GM23248 (cell line): ENCODE results near the gene C3. TPM values are rescaled to one million over a fixed set of nuclear protein-coding genes. Genes with fewer than 3 reads are reported as not detected.

Experiments used
- DNase-seq: peaks from one replicate; pipeline ENCODE4 v3.0.0-alpha.2; 2015
- H2AFZ ChIP-seq: fragments of 200-600 bp; sonication (generic); 2 replicates; pipeline ENCODE4 v1.6.1; 2016; ENCODE audit warnings: antibody characterized with exemption
- H3F3A ChIP-seq: fragments of 200-600 bp; sonication (generic); 2 replicates; pipeline ENCODE4 v1.6.1; 2016; ENCODE audit warnings: mild to moderate bottlenecking, antibody characterized with exemption, mixed run types; ENCODE audit not compliant: insufficient read depth
- H3K27ac ChIP-seq: fragments of 200-600 bp; sonication (generic); 2 replicates; pipeline ENCODE4 v1.5.1; 2016; ENCODE audit warnings: mild to moderate bottlenecking
- H3K27me3 ChIP-seq: fragments of 200-600 bp; sonication (generic); replicated peaks from 2 replicates; pipeline ENCODE4 v1.6.1; 2016; ENCODE audit warnings: mild to moderate bottlenecking; ENCODE audit not compliant: insufficient read depth
- H3K36me3 ChIP-seq: fragments of 200-600 bp; sonication (generic); 2 replicates; pipeline ENCODE4 v1.6.1; 2016; ENCODE audit warnings: low read depth, mild to moderate bottlenecking
- H3K4me1 ChIP-seq: fragments of 200-600 bp; sonication (generic); 2 replicates; pipeline ENCODE4 v1.6.1; 2016; ENCODE audit warnings: mild to moderate bottlenecking; ENCODE audit not compliant: insufficient read depth
- H3K4me2 ChIP-seq: fragments of 200-600 bp; sonication (generic); one replicate; pipeline ENCODE4 v1.6.1; 2016; ENCODE audit warnings: mild to moderate bottlenecking; ENCODE audit not compliant: unreplicated experiment
- H3K4me3 ChIP-seq: fragments of 200-600 bp; sonication (generic); 2 replicates; pipeline ENCODE4 v1.5.1; 2016; ENCODE audit warnings: mild to moderate bottlenecking
- H3K79me2 ChIP-seq: fragments of 200-600 bp; sonication (generic); 2 replicates; pipeline ENCODE4 v1.6.1; 2016; ENCODE audit warnings: mild to moderate bottlenecking; ENCODE audit not compliant: insufficient read depth
- H3K9ac ChIP-seq: fragments of 200-600 bp; sonication (generic); 2 replicates; pipeline ENCODE4 v1.6.1; 2016; ENCODE audit warnings: mild to moderate bottlenecking
- H3K9me2 ChIP-seq: fragments of 200-600 bp; sonication (generic); 2 replicates; pipeline ENCODE4 v1.6.1; 2016; ENCODE audit warnings: mixed run types, mild to moderate bottlenecking, moderate library complexity; ENCODE audit not compliant: insufficient read depth
- H3K9me3 ChIP-seq: fragments of 200-600 bp; sonication (generic); one replicate; pipeline ENCODE4 v1.6.1; 2017; ENCODE audit warnings: low read depth
- H4K20me1 ChIP-seq: fragments of 200-600 bp; sonication (generic); 2 replicates; pipeline ENCODE4 v1.6.0; 2016; ENCODE audit not compliant: insufficient read depth
- EZH2 ChIP-seq: fragments of 200-600 bp; sonication (generic); IDR thresholded peaks from 2 replicates; pipeline ENCODE4 v1.6.1; 2018; ENCODE audit warnings: antibody characterized with exemption, mild to moderate bottlenecking; ENCODE audit not compliant: insufficient read depth, poor library complexity, severe bottlenecking
- EZH2phosphoT487 ChIP-seq: fragments of 200-600 bp; sonication (generic); IDR thresholded peaks from 2 replicates; pipeline ENCODE4 v1.6.1; 2018; ENCODE audit warnings: antibody characterized with exemption, moderate library complexity, mild to moderate bottlenecking, low read depth; ENCODE audit not compliant: insufficient read depth
- WGBS, 2 experiments: methylation state at CpG; one replicate each; pipeline ENCODE4 v1.1.6; 2015 to 2017; ENCODE audit warnings: low lambda C conversion rate in 2 of 2, low coverage in 1 of 2; ENCODE audit errors: missing lambda C conversion rate in 2 of 2; 5-methylcytosine and 5-hydroxymethylcytosine counted together
- in situ Hi-C: fragments of 300-500 bp; cut with MboI; formaldehyde crosslinking; loops from 2 replicates; pipeline ENCODE4 v1.15.0; 2020
- polyA plus RNA-seq: library from polyadenylated mRNA; unstranded; fragments of >200 nt; fragmentation: Nextera tagmentation; extraction: Ambion mirVana; gene quantifications from 2 replicates; pipeline ENCODE4 v1.2.1, GENCODE V29; 2016
- total RNA-seq: library from RNA; depleted of rRNA; stranded (reverse); fragments of >200 nt; shearing (Covaris generic); gene quantifications from 2 replicates; pipeline ENCODE4 v1.2.3, GENCODE V29; 2014

The C3 gene
- total and polyA plus RNA-seq, 2 experiments from 2014 or later, result 3.1 to 3.5 TPM

- Histone ChIP-seq H3K4me1 (peaks cover 10% of the 10 kb centered on the region), H3K27ac (no peak overlapping the region), H3K36me3 (no peaks in the 10 kb centered on the region), H4K20me1 (no peaks in the 10 kb centered on the region), H3F3A (no peaks in the 10 kb centered on the region), H2AFZ (no peak overlapping the region), H3K9ac (no peak overlapping the region), H3K79me2 (no peaks in the 10 kb centered on the region), H3K27me3 (no peaks in the 10 kb centered on the region), H3K9me3 (no peaks in the 10 kb centered on the region), H3K4me3 (no peak overlapping the region), H3K4me2 (no peak overlapping the region), H3K9me2 (no peaks in the 10 kb centered on the region)
- DNase-seq, result no peak
- WGBS, 2 experiments, result 88 to 97% methylated on average over 6 of the region's 6 CpGs
- no peak for TF ChIP-seq EZH2phosphoT487
- no peak for TF ChIP-seq EZH2
- in situ Hi-C loops, result no loop called here
These were observed 3.9 kb downstream of the C3 start for GRCh38 chr19:6716610-6716970.

GRCh38 chr19:6714749-6715555 is 5.5 kb downstream of the C3 start:
- H3F3A ChIP-seq, result no peaks in the 10 kb centered on the region
- DNase-seq, result no peak
- no peaks in the 10 kb centered on the region for H3K9me3 ChIP-seq
- no peak overlapping the region for H3K4me3 ChIP-seq
- WGBS, 2 experiments, result 88 to 91% methylated on average over 11 of the region's 11 CpGs
- H3K4me1 ChIP-seq, result no peaks in the 10 kb centered on the region
- no peak overlapping the region for H3K9ac ChIP-seq
- no peaks in the 10 kb centered on the region for H3K36me3 ChIP-seq
- TF ChIP-seq EZH2phosphoT487 (no peak), EZH2 (no peak)
- in situ Hi-C loops, result no loop called here
- no peaks in the 10 kb centered on the region for H3K79me2 ChIP-seq
- H3K4me2 ChIP-seq, result no peak overlapping the region
- H2AFZ ChIP-seq, result no peak overlapping the region
- no peaks in the 10 kb centered on the region for H4K20me1 ChIP-seq
- no peaks in the 10 kb centered on the region for H3K27me3 ChIP-seq
- H3K9me2 ChIP-seq, result no peaks in the 10 kb centered on the region
- no peak overlapping the region for H3K27ac ChIP-seq

GRCh38 chr19:6713773-6714692 is 6.4 kb downstream of the C3 start:
- no peaks in the 10 kb centered on the region for H3K79me2 ChIP-seq
- H3K9me2 ChIP-seq, result no peaks in the 10 kb centered on the region
- H3K27me3 ChIP-seq, result no peaks in the 10 kb centered on the region
- DNase-seq, result no peak
- H3K9ac ChIP-seq, result no peak overlapping the region
- H3K27ac ChIP-seq, result no peak overlapping the region
- no peaks in the 10 kb centered on the region for H3K36me3 ChIP-seq
- in situ Hi-C loops, result no loop called here
- H3K4me2 ChIP-seq, result no peak overlapping the region
- H2AFZ ChIP-seq, result no peak overlapping the region
- WGBS, 2 experiments, result 79 to 83% methylated on average over 16 to 24 of the region's 24 CpGs
- H4K20me1 ChIP-seq, result no peaks in the 10 kb centered on the region
- no peaks in the 10 kb centered on the region for H3F3A ChIP-seq
- no peaks in the 10 kb centered on the region for H3K4me1 ChIP-seq
- H3K4me3 ChIP-seq, result no peak overlapping the region
- H3K9me3 ChIP-seq, result no peaks in the 10 kb centered on the region
- no peak for TF ChIP-seq EZH2phosphoT487
- no peak for TF ChIP-seq EZH2

GRCh38 chr19:6712692-6713670 is 7.5 kb downstream of the C3 start:
- Histone ChIP-seq H3K9ac (no peak overlapping the region), H3K36me3 (no peaks in the 10 kb centered on the region), H4K20me1 (no peaks in the 10 kb centered on the region), H3K79me2 (no peaks in the 10 kb centered on the region), H3K4me1 (no peaks in the 10 kb centered on the region), H3F3A (no peaks in the 10 kb centered on the region), H2AFZ (no peak overlapping the region), H3K27ac (no peak overlapping the region), H3K27me3 (no peaks in the 10 kb centered on the region), H3K9me3 (no peaks in the 10 kb centered on the region), H3K4me2 (no peak overlapping the region), H3K4me3 (no peak overlapping the region), H3K9me2 (no peaks in the 10 kb centered on the region)
- TF ChIP-seq EZH2phosphoT487, result no peak
- no peak for TF ChIP-seq EZH2
- 91 to 92% methylated on average over 13 to 20 of the region's 20 CpGs for WGBS, 2 experiments
- DNase-seq, result no peak
- in situ Hi-C loops, result no loop called here
